Keratinocyte (primary cell): ENCODE results near the gene PRKAR2B. TPM values are rescaled to one million over a fixed set of nuclear protein-coding genes. Genes with fewer than 3 reads are reported as not detected.

Experiments used
- DNase-seq: peaks from one replicate; pipeline ENCODE4 v3.0.0-alpha.2; 2011; ENCODE audit warnings: low read depth, missing footprints, low spot score
- FAIRE-seq: peaks from 2 replicates; lab custom pipeline; 2011; peaks lifted over from hg19 to GRCh38; lab: Jason Lieb, UNC
- H2AFZ ChIP-seq: 2 replicates; pipeline ENCODE4 v1.6.0; 2012; ENCODE audit warnings: low read length, control low read depth, inconsistent platforms; ENCODE audit not compliant: control insufficient read depth
- H3K27ac ChIP-seq: 2 replicates; pipeline ENCODE4 v1.5.1; 2011; ENCODE audit warnings: low read length; ENCODE audit not compliant: control insufficient read depth, insufficient read depth
- H3K27me3 ChIP-seq: 3 replicates; pipeline ENCODE4 v1.6.0; 2011; ENCODE audit warnings: low read length; ENCODE audit not compliant: control insufficient read depth, insufficient read depth; ENCODE audit errors: extremely low read depth
- H3K36me3 ChIP-seq, 2 experiments: 2 replicates in 1 of 2; 3 replicates in 1 of 2; pipeline ENCODE4 v1.5.1; 2011; ENCODE audit warnings: low read length in 2 of 2, mild to moderate bottlenecking in 1 of 2; ENCODE audit not compliant: control insufficient read depth in 2 of 2, insufficient read depth in 2 of 2; ENCODE audit errors: extremely low read depth in 1 of 2
- H3K4me1 ChIP-seq: 3 replicates; pipeline ENCODE4 v1.5.1; 2011; ENCODE audit warnings: low read length; ENCODE audit not compliant: control insufficient read depth, insufficient read depth; ENCODE audit errors: extremely low read depth
- H3K4me2 ChIP-seq: 3 replicates; pipeline ENCODE4 v1.6.0; 2011; ENCODE audit warnings: low read depth, low read length; ENCODE audit not compliant: control insufficient read depth, insufficient read depth; ENCODE audit errors: extremely low read depth
- H3K4me3 ChIP-seq, 3 experiments: fragments of 200-600 bp in 1 of 3; sonication (generic) in 1 of 3; 2 replicates in 2 of 3; 3 replicates in 1 of 3; pipeline ENCODE4 v1.5.1; 2011 to 2016; ENCODE audit warnings: low read length in 3 of 3, mild to moderate bottlenecking in 3 of 3, control low read depth in 2 of 3, inconsistent platforms in 1 of 3, low read depth in 1 of 3, mixed read lengths in 1 of 3, mixed run types in 1 of 3, moderate library complexity in 1 of 3; ENCODE audit not compliant: control insufficient read depth in 2 of 3, insufficient read depth in 2 of 3; ENCODE audit errors: extremely low read depth in 1 of 3
- H3K79me2 ChIP-seq: 2 replicates; pipeline ENCODE4 v1.6.0; 2012; ENCODE audit warnings: low read length; ENCODE audit not compliant: control insufficient read depth, insufficient read depth
- H3K9ac ChIP-seq: 3 replicates; pipeline ENCODE4 v1.6.0; 2011; ENCODE audit warnings: low read length; ENCODE audit not compliant: control insufficient read depth, insufficient read depth; ENCODE audit errors: extremely low read depth
- H3K9me1 ChIP-seq: 3 replicates; pipeline ENCODE4 v1.6.0; 2011; ENCODE audit warnings: low read length; ENCODE audit not compliant: control insufficient read depth, insufficient read depth; ENCODE audit errors: extremely low read depth
- H3K9me3 ChIP-seq: 2 replicates; pipeline ENCODE4 v1.5.1; 2012; ENCODE audit warnings: low read depth, low read length; ENCODE audit not compliant: control insufficient read depth
- H4K20me1 ChIP-seq: 3 replicates; pipeline ENCODE4 v1.6.0; 2011; ENCODE audit warnings: low read length; ENCODE audit not compliant: control insufficient read depth, insufficient read depth; ENCODE audit errors: extremely low read depth
- CTCF ChIP-seq, 3 experiments: IDR thresholded peaks in 1 of 3; conservative IDR thresholded peaks in 1 of 3; optimal IDR thresholded peaks in 1 of 3; 2 replicates in 2 of 3; 3 replicates in 1 of 3; pipeline versions ENCODE3 to v1.5.1; 2011; ENCODE audit warnings: low read length in 3 of 3, mild to moderate bottlenecking in 3 of 3, moderate library complexity in 2 of 3, control low read depth in 1 of 3, inconsistent platforms in 1 of 3; ENCODE audit not compliant: insufficient read depth in 2 of 3; ENCODE audit errors: extremely low read depth in 1 of 3
- EZH2 ChIP-seq: IDR thresholded peaks from one replicate; pipeline ENCODE4 v1.6.1; 2012; ENCODE audit warnings: inconsistent platforms, mild to moderate bottlenecking, low read length, moderate library complexity
- dilution Hi-C: fragments of 300-500 bp; cut with MboI; formaldehyde crosslinking; loops from one replicate; pipeline ENCODE4 v1.7.0; 2020; ENCODE audit warnings: low sequenced_read_pairs; ENCODE audit not compliant: extremely low pct_ligation_motif_present
- polyA plus RNA-seq, 5 experiments: library from polyadenylated mRNA; depleted of rRNA in 3 of 5; stranded (reverse) in 3 of 5; stranded (forward) in 1 of 5; unstranded in 1 of 5; fragments of >200 nt; gene quantifications; 1 replicate in 1 of 5; 2 replicates in 3 of 5; 3 replicates in 1 of 5; pipeline versions ENCODE4 v1.2.1 to v1.2.3, GENCODE V29; 2011 to 2012; ENCODE audit warnings: missing spikeins in 2 of 5, low read depth in 1 of 5, low replicate concordance in 1 of 5

Gene PRKAR2B
- polyA plus RNA-seq, 1 donor (not counting 4 experiments of a cell fraction or from before 2014, with no cell fraction given) = 0.01 TPM

DNA sequence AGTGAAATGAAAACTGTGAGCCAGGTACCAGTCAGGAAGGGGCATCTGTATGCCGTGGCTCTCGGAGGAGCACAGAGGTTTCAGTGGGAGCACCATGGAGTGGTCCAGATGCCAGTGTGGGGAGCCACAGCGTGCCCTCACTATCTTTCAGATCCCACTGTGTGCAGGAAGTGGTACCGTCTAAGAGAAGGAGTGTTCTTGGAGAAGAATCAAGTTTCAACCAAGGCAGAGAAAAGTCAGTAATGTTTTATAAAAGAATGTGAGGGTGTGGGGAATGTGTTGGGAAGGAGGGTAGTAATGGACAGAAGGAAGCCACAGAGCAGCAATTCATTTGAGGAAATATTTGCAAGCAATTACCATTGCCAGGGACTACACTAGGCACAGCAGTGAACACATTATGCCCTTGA, 35.6 kb downstream of the PRKAR2B start:
- H3K27ac ChIP-seq = no peak overlapping the region
- H3K4me2 ChIP-seq = no peak overlapping the region
- H2AFZ ChIP-seq = no peak overlapping the region
- H3K4me1 ChIP-seq = no peaks in the 10 kb centered on the region
- no peak overlapping the region for H3K4me3 ChIP-seq
- no peaks in the 10 kb centered on the region for H3K36me3 ChIP-seq
- no peaks in the 10 kb centered on the region for H3K9me1 ChIP-seq
- TF ChIP-seq EZH2 (no peak), CTCF (optimal IDR thresholded peaks at IDR 0.05 in 1 of 3, IDR thresholded peaks at IDR 0.05 in 1 of 3, conservative IDR thresholded peaks at IDR 0.05 in 1 of 3; ENCODE audit: extremely low read depth in 1 of 3, insufficient read depth in 2 of 3, low read length in 3 of 3) (no peak)
- H3K9ac ChIP-seq = no peak overlapping the region
- H3K27me3 ChIP-seq = no peaks in the 10 kb centered on the region
- dilution Hi-C loops = no loop called here
- H3K79me2 ChIP-seq = no peaks in the 10 kb centered on the region
- DNase-seq (no peak), FAIRE-seq (no peak)
- no peaks in the 10 kb centered on the region for H3K9me3 ChIP-seq
- H4K20me1 ChIP-seq = no peaks in the 10 kb centered on the region

DNA sequence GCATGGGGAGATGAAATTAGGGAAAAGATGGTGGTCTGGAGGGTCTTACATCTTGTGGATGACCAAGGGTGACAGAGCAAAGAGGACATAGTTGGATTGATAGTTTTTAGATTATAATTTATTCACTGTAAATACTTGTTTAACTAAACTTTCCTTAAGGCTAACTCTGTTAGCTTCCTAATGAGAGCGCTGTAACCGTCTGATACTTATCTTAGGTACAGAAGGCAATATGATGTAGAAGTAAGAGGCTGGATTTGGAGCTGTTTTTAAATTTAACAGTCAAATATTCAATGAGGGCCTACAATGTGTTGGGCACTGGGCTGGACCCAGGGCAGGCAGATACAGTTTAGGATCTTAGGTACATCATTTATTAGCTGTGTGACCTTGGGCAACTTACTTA, 36.0 kb downstream of the PRKAR2B start:
- H2AFZ ChIP-seq = no peak overlapping the region
- DNase-seq (no peak), FAIRE-seq (no peak)
- dilution Hi-C loops = no loop called here
- no peaks in the 10 kb centered on the region for H3K9me1 ChIP-seq
- no peaks in the 10 kb centered on the region for H3K4me1 ChIP-seq
- H4K20me1 ChIP-seq = no peaks in the 10 kb centered on the region
- no peaks in the 10 kb centered on the region for H3K9me3 ChIP-seq
- H3K9ac ChIP-seq = no peak overlapping the region
- no peaks in the 10 kb centered on the region for H3K36me3 ChIP-seq
- TF ChIP-seq CTCF (optimal IDR thresholded peaks at IDR 0.05 in 1 of 3, IDR thresholded peaks at IDR 0.05 in 1 of 3, conservative IDR thresholded peaks at IDR 0.05 in 1 of 3; ENCODE audit: extremely low read depth in 1 of 3, insufficient read depth in 2 of 3, low read length in 3 of 3) (no peak), EZH2 (no peak)
- no peaks in the 10 kb centered on the region for H3K27me3 ChIP-seq
- no peak overlapping the region for H3K4me2 ChIP-seq
- no peak overlapping the region for H3K27ac ChIP-seq
- no peaks in the 10 kb centered on the region for H3K79me2 ChIP-seq
- no peak overlapping the region for H3K4me3 ChIP-seq
